HFFc6 (cell line): ENCODE measurements around the gene INF2. TPM values are rescaled to one million over a fixed set of nuclear protein-coding genes. Genes with fewer than 3 reads are reported as not detected.

Experiments
- DNase-seq: peaks from one replicate; pipeline ENCODE4 v3.0.0-alpha.2; 2018
- H3K27ac Mint-ChIP-seq: 2 replicates; pipeline ENCODE4 v1.8.0; 2020; ENCODE audit warnings: mild to moderate bottlenecking, mixed read lengths
- H3K27me3 Mint-ChIP-seq: 2 replicates; pipeline ENCODE4 v1.8.0; 2021; ENCODE audit warnings: mild to moderate bottlenecking, moderate library complexity, mixed read lengths; ENCODE audit not compliant: insufficient read depth
- H3K36me3 Mint-ChIP-seq: 2 replicates; pipeline ENCODE4 v1.8.0; 2021; ENCODE audit warnings: low read depth, mixed read lengths
- H3K4me1 Mint-ChIP-seq: 2 replicates; pipeline ENCODE4 v1.8.0; 2020; ENCODE audit warnings: low read depth, mixed read lengths
- H3K4me3 Mint-ChIP-seq: 2 replicates; pipeline ENCODE4 v1.8.0; 2020; ENCODE audit warnings: mild to moderate bottlenecking, moderate library complexity, mixed read lengths
- H3K9me3 Mint-ChIP-seq: 2 replicates; pipeline ENCODE4 v1.8.0; 2020; ENCODE audit warnings: mild to moderate bottlenecking, mixed read lengths
- long read RNA-seq: library from polyadenylated mRNA; unstranded; transcript quantifications from one replicate; pipeline ENCODE4 v2.0.0, GENCODE V29; 2019
- total RNA-seq, 6 experiments: library from RNA; stranded (reverse); fragmentation: NEBNext Ultra II Directional; extraction: Animal tissue kit (Norgen Biotek cat#: 25700); gene quantifications; 2 replicates in 1 of 6; 3 replicates in 5 of 6; pipeline ENCODE4 v1.2.3, GENCODE V29; 2021
- TF ChIP-seq, protein P1 (sequence below): fragments of 200-600 bp; sonication (generic); IDR thresholded peaks from 2 replicates; pipeline ENCODE4 v1.5.0; 2021; ENCODE audit warnings: antibody characterized with exemption, mild to moderate bottlenecking

Gene INF2
- total RNA-seq, result 100 to 1,000 TPM; 111 to 121 (median 116) TPM
- long read RNA-seq, transcript INF2-204 (5 exons, 1,689 nt), result major isoform, 32 of 52 reads
- long read RNA-seq, partial matches to known transcripts, result 17 of 52 reads
- long read RNA-seq, other reads (novel, unspliced or antisense), result 3 of 52 reads

DNA sequence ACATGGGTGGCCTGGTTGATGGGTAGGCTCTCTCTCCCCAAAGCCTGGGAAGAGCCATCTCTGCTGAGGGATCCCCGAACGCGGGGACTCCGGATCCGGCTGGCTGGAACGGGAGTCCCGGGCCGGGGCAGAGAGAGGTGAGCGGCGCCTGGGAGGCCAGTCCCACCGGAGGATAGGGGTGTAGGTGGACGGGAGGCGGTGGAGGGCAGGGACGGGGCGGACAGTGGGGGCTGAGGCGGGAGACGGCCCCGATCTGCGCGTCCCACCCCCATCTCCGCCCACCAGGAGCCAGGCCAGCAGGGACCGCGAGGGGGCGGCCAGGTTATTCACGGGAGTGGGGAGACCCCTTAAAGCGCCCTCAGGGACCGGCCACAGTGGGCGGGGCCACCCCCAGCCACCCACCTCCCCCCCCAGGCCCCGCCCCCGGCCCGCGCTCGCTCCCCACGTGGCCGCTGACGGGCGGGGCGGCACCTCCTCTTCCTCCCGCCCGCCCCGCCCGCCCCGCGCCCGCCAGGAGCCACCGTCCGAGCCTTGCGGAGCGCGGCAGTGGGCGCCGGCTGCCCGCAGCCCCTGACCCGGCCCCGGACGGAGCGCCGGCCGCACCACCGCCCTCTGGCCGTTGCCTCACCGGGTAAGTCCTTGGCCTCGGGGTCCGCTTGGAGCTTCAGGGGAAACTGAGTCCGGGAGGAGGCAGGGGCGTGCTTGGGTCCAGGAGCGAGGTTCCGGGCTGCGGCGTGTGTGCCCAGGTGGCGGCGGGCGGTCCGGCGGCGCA lies at the start of gene INF2:
Gene INF2, plus strand, starts transcription at position 510 of the 772 bp plus-strand sequence. CDS start 11,748 bp downstream, outside the sequence.
- peak within 1 kb of the TSS; percentile 53 for H3K27ac Mint-ChIP-seq
- TF ChIP-seq, protein P1, sequence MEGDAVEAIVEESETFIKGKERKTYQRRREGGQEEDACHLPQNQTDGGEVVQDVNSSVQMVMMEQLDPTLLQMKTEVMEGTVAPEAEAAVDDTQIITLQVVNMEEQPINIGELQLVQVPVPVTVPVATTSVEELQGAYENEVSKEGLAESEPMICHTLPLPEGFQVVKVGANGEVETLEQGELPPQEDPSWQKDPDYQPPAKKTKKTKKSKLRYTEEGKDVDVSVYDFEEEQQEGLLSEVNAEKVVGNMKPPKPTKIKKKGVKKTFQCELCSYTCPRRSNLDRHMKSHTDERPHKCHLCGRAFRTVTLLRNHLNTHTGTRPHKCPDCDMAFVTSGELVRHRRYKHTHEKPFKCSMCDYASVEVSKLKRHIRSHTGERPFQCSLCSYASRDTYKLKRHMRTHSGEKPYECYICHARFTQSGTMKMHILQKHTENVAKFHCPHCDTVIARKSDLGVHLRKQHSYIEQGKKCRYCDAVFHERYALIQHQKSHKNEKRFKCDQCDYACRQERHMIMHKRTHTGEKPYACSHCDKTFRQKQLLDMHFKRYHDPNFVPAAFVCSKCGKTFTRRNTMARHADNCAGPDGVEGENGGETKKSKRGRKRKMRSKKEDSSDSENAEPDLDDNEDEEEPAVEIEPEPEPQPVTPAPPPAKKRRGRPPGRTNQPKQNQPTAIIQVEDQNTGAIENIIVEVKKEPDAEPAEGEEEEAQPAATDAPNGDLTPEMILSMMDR, result 0 out of 2 replicates have a peak, but pooled peaks have one; percentile 22
- H3K27me3 Mint-ChIP-seq, result no peaks in the 10 kb centered on the region; the same call in 1 of the 2 replicates
- no peaks in the 10 kb centered on the region for H3K9me3 Mint-ChIP-seq
- DNase-seq, result no peak
- H3K4me1 Mint-ChIP-seq, result peaks cover 19% of the 10 kb centered on the region
- peak within 1 kb of the TSS; percentile 87 for H3K4me3 Mint-ChIP-seq
- no peaks in the 10 kb centered on the region for H3K36me3 Mint-ChIP-seq

DNA sequence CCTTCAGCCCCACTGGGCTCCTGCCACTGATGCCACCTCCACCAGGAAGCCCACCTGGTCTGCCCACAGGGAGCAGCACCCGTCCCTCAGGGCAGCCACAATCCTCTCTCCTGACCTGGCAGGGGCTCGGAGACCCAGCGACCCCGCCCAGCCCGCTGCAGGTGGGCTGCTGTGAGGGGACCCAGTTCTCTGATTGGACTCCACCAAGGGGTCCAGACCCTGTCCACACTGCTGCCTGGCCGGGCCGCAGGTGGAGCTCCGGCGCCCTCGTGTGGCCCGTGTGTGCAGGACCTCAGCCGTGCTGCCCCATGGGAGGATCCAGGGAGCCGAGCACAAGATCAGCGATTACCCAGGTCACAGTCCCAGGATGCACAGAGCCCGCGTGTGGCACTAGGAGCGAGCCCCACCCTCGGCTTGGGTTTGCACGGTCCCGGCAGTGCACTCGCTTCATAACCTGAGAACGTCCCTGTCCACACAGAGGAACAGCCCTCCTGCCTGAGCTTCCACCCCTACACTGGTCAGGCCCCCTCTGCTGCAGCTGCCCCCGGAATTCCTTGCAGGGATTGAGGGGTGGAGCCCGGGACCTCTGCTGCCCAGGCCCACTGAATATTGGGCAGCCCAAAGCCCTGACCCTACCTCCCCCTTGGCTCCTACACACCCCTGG lies 49.4 kb upstream of the INF2 start:
- Mint-ChIP-seq H3K4me1 (peaks cover 3% of the 10 kb centered on the region; the same call in 1 of the 2 replicates), H3K36me3 (peaks cover under 1% of the 10 kb centered on the region; the same call in 1 of the 2 replicates), H3K27ac (no peak overlapping the region), H3K27me3 (peaks cover 7% of the 10 kb centered on the region), H3K4me3 (no peak overlapping the region), H3K9me3 (peaks cover 4% of the 10 kb centered on the region)
- peak; percentile 36 for DNase-seq
- TF ChIP-seq, protein P1, result peak; percentile 91

DNA sequence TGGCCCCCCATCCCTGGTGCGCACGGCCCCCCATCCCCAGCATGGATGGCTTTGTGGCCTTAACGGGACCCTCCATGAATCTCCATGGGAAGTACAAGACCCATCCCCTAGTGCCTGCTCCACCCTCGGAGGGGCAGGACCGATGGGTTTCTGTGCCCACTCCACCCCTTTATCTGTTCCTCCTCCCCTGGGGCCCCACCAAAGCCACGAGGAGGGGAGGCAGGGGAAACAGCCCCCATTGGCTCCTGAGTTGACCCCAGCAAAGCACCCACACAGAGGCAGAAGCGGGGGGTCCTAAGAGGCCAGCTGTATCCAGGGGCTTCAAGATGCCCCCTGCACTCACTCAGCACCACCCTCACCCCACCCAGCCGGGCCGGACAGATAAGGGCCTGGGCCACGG lies 48.7 kb upstream of the INF2 start:
- Mint-ChIP-seq H3K4me3 (no peak overlapping the region), H3K27me3 (peaks cover 12% of the 10 kb centered on the region), H3K4me1 (peaks cover 5% of the 10 kb centered on the region; the same call in 1 of the 2 replicates), H3K36me3 (peaks cover 4% of the 10 kb centered on the region; the same call in 1 of the 2 replicates), H3K27ac (no peak overlapping the region), H3K9me3 (peaks cover 10% of the 10 kb centered on the region)
- TF ChIP-seq, protein P1, result no peak
- no peak for DNase-seq

DNA sequence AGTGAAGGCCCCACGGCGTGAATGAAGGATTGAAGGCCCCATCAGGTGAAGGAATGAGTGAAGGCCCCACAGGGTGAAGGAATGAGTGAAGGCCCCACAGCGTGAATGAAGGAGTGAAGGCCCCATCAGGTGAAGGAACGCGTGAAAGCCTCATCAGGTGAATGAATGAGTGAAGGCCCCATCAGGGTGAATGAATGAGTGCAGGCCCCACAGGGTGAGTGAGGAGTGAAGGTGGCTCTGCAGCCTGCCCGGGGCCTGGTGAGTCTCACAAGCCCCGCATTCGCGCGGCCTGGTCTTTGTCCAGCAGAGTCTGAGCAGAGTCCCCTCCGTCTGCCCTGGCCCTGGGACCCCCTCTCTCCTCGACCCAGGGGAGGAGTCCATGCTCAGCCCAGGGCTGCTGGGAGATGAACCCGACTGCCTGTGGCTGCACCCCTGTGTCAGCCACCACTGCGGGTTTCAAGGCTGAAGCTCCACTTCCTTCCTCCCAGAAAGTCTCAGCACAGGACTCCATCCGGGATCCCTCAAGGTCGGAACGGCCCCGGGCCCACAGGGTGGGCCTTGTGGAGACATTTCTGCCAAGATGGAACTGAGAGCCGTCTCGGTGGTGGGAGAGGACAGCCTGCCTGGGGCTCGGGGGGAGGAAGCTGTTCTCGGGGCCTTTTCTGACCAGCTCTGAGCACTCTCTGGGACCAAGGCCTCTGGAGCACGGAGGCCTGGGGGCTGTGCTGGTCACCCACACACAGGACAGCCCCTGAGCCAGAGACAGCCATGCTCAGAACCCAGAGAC lies 47.5 kb upstream of the INF2 start:
- DNase-seq, result no peak
- peaks cover 5% of the 10 kb centered on the region; the same call in 1 of the 2 replicates for H3K4me1 Mint-ChIP-seq
- H3K4me3 Mint-ChIP-seq, result no peak overlapping the region
- peaks cover 4% of the 10 kb centered on the region; the same call in 1 of the 2 replicates for H3K36me3 Mint-ChIP-seq
- H3K27me3 Mint-ChIP-seq, result peaks cover 19% of the 10 kb centered on the region
- peaks cover 13% of the 10 kb centered on the region for H3K9me3 Mint-ChIP-seq
- TF ChIP-seq, protein P1, result no peak
- no peak overlapping the region for H3K27ac Mint-ChIP-seq

DNA sequence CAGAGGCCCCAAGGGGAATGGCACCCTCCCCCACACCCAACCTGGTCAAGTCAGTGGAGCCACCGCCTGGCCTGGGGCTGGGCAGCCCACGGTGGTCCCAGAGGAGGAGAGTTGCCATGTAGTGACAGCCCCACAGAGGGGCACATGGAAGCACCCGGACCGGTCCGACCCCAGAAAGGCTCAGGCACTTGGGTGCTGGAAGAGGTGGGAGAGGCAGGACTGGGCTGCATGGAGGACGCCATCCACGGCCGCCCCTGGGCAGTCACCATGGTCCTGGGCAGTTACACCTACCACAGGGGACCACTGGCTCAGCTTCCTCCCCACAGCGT lies 46.9 kb upstream of the INF2 start:
- H3K4me3 Mint-ChIP-seq, result no peak overlapping the region

More for the DNA sequence above, 46.9 kb upstream of the INF2 start:
- peaks cover 13% of the 10 kb centered on the region for H3K9me3 Mint-ChIP-seq
- H3K27me3 Mint-ChIP-seq, result peaks cover 23% of the 10 kb centered on the region
- no peak for DNase-seq
- peaks cover 5% of the 10 kb centered on the region; the same call in 1 of the 2 replicates for H3K4me1 Mint-ChIP-seq
- H3K27ac Mint-ChIP-seq, result no peak overlapping the region
- H3K36me3 Mint-ChIP-seq, result peaks cover 4% of the 10 kb centered on the region; the same call in 1 of the 2 replicates
- TF ChIP-seq, protein P1, result no peak
